Measurements from ENCODE around the gene MFSD12. TPM values are rescaled to one million over a fixed set of nuclear protein-coding genes. Genes with fewer than 3 reads are reported as not detected.

Gene MFSD12
- total RNA-seq, 4 donors from 2014 or later = 76.5 to 146 (median 104) TPM

DNA sequence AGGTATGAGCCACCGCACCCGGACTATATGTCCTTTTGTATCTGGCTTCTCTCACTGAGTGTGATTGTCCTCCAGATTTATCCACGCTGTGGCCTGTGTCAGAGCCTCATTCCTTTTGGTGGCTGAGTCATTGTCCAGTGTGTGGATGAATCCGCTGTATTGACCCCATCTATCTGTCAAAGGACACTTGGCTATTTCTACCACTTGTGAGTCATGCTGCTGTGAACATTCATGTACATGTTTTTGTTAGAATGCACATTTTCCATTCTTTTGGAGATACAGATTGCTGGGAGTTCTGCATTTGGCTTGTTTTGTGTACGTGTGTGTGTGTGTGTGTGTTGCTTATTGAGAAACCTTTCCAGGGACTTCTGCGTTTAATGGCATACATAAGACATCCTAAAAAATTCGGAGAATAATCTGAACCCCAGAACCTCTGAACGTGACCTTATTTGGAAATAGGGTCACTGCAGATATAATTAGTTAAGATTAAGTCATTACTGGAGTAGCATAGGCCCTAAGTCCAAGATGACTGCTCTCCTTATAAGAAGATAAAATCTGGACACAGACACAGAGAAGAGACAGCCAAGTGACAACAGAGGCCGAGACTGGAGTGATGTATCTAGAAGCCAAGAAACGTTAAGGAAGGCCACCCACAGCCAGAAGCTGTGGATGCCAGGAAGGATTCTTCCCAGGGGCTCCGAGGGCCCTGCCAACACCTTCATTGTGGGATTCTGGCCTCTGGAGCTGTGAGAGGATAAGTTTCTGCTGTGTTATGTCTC, 23.0 kb upstream of the MFSD12 start:
- H3K27me3 ChIP-seq = no peaks in the 10 kb centered on the region
- no peak overlapping the region for H3K4me3 ChIP-seq
- peaks cover 0 to 25% (median 2%) of the 10 kb centered on the region in 4 donors for H3K4me1 ChIP-seq
- H3K9me3 ChIP-seq = no peaks in the 10 kb centered on the region
- TF ChIP-seq, protein P1, sequence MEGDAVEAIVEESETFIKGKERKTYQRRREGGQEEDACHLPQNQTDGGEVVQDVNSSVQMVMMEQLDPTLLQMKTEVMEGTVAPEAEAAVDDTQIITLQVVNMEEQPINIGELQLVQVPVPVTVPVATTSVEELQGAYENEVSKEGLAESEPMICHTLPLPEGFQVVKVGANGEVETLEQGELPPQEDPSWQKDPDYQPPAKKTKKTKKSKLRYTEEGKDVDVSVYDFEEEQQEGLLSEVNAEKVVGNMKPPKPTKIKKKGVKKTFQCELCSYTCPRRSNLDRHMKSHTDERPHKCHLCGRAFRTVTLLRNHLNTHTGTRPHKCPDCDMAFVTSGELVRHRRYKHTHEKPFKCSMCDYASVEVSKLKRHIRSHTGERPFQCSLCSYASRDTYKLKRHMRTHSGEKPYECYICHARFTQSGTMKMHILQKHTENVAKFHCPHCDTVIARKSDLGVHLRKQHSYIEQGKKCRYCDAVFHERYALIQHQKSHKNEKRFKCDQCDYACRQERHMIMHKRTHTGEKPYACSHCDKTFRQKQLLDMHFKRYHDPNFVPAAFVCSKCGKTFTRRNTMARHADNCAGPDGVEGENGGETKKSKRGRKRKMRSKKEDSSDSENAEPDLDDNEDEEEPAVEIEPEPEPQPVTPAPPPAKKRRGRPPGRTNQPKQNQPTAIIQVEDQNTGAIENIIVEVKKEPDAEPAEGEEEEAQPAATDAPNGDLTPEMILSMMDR (IDR thresholded peaks at IDR 0.05) = no peak
- no peak for TF ChIP-seq POLR2A (IDR thresholded peaks at IDR 0.05)
- DNase-seq = no peak
- H3K36me3 ChIP-seq = peaks cover 0 to 2% (median 0%) of the 10 kb centered on the region in 3 donors
- H3K27ac ChIP-seq = peak overlapping the region in 3 of 4 donors; percentile 25 to 73 (median 62)

DNA sequence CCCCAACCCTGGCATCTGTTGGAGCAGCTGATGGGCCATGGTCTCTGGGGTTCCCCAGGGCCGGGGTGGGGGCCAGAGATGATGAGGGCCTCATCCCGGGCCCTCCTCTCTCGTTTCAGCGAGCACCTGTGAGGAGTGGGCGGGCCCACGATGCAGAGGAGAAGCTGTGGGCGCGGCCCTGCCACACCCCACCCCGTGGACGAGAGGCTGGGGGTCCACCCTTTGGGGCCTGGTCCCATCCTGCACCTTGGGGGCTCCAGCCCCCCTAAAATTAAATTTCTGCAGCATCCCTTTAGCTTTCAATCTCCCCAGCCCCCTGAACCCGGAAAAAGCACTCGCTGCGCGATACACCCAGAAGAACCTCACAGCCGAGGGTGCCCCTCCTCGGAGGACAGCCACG, 21.0 kb upstream of the MFSD12 start:
- no peak for DNase-seq
- Histone ChIP-seq H3K27me3 (no peaks in the 10 kb centered on the region), H3K36me3 (peaks cover 0 to 5% (median 0%) of the 10 kb centered on the region in 3 donors), H3K4me1 (peaks cover 0 to 25% (median 5%) of the 10 kb centered on the region in 4 donors), H3K4me3 (no peak overlapping the region), H3K9me3 (no peaks in the 10 kb centered on the region), H3K27ac (peak overlapping the region in 2 of 4 donors; percentile 62 to 72)
- TF ChIP-seq, protein P1 (IDR thresholded peaks at IDR 0.05) = no peak
- TF ChIP-seq POLR2A (IDR thresholded peaks at IDR 0.05) = no peak

DNA sequence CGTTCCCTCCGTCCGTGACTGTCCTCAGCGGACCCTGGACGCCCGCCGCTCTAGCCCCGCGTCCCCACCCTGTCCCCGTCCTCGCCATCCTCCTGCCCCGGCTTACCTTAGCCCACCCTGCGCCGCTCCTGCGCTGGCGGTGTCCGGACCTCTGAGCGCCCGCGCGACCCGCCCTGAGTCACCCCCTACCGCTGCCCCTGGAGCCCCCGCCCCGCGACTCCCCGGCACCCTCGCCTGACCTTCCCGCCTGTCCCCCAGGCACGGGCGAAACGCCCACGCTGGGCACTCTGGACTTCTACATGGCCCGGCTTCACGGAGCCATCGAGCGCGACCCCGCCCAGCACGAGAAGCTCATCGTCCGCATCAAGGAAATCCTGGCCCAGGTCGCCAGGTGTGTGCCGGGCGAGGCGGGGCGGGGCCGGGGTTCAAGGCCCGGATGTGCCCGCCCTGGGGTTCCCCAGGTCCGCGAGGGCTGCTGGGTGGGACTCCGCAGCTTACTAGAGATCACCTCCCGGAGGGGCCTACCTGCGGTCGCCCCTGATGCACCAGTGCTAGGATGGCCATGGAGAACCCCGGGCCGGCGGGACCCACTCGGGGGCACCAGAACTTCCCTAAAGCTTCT, 20.4 kb upstream of the MFSD12 start:
- peaks cover 0 to 25% (median 6%) of the 10 kb centered on the region in 4 donors for H3K4me1 ChIP-seq
- H3K27me3 ChIP-seq = no peaks in the 10 kb centered on the region
- H3K36me3 ChIP-seq = peaks cover 0 to 5% (median 0%) of the 10 kb centered on the region in 3 donors
- peak overlapping the region in 2 of 4 donors; percentile 65 to 72 for H3K27ac ChIP-seq
- H3K4me3 ChIP-seq = peak overlapping the region in 1 of 4 donors; percentile 47
- DNase-seq = peak in 2 of 3 donors; percentile 69 to 81
- no peaks in the 10 kb centered on the region for H3K9me3 ChIP-seq
- TF ChIP-seq, protein P1 (IDR thresholded peaks at IDR 0.05) = no peak
- TF ChIP-seq POLR2A (IDR thresholded peaks at IDR 0.05) = no peak

DNA sequence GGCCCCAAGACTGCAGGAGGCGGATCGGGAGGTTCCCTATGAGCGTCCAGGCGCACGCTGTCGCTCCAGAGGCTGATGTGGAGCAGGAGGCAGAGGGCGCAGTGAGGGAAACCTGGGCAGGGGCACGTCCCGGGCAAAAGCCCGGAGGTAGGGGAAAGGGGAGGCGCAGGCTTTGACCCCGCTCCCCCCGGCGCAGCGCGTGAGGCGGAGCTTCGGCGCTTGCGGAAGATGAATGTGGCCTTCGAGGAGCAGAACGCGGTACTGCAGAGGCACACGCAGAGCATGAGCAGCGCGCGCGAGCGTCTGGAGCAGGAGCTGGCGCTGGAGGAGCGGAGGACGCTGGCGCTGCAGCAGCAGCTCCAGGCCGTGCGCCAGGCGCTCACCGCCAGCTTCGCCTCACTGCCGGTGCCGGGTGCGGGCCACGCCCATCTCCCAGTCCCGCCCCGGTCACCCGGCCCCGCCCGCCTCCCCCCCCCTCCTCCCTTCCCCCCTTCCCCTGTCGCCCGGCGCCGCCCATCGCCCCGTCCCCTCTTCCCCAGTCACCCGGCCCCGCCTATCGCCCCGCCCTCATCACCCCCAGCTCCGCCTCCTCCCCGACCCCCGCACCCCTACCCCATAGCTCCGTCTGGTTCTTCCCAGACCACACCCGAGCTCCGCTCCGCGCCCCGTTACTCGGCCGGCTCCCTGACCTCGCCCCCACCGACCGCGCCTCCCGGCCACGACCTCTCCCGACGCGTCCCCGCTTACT, 19.5 kb upstream of the MFSD12 start:
- H3K4me3 ChIP-seq = peak overlapping the region in 2 of 4 donors; percentile 35 to 47
- H3K9me3 ChIP-seq = no peaks in the 10 kb centered on the region
- no peaks in the 10 kb centered on the region for H3K27me3 ChIP-seq
- peak in 2 of 3 donors; percentile 57 to 71 for DNase-seq
- TF ChIP-seq, protein P1 (IDR thresholded peaks at IDR 0.05) = no peak
- TF ChIP-seq POLR2A (IDR thresholded peaks at IDR 0.05) = no peak
- peak overlapping the region in 3 of 4 donors; percentile 34 to 72 (median 65) for H3K27ac ChIP-seq
- H3K36me3 ChIP-seq = peaks cover 0 to 5% (median 0%) of the 10 kb centered on the region in 3 donors
- peaks cover 0 to 29% (median 8%) of the 10 kb centered on the region in 4 donors for H3K4me1 ChIP-seq

DNA sequence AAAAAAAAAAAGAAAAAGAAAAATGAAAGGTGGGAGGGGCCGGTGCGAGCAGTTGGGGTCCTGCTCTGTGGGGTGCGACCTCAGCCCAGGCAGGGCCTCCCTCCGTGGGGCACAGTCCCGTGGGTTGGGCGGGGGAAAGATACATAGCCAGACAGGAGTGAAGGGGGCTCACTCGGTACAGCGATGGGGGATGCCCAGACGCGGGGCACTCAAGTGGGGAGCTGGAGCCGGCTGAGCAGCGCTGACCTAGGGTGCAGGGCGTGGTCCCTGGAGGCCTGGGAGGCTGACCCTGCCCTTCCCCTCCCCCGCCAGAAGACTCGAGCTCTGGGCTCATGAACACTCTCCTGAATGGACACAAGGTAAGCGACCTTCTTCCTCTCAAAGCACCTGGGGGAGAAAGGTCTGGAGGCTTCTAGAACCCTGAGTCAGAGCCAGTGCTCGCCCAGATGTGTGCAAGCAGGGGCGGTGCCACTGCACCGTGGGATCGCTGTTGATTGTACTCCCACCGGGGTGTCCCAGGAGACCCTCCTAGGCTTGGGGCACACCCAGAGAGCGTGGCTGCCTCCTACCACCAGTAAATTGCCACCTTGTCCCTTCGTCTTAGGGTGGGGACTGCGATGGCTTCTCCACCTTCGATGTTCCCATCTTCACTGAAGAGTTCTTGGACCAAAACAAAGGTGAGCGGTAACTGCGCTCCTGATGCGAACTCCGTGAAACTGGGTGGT, 18.7 kb upstream of the MFSD12 start:
- no peaks in the 10 kb centered on the region for H3K27me3 ChIP-seq
- H3K36me3 ChIP-seq = peaks cover 0 to 5% (median 0%) of the 10 kb centered on the region in 3 donors
- peaks cover 0 to 32% (median 8%) of the 10 kb centered on the region in 4 donors for H3K4me1 ChIP-seq
- peak overlapping the region in 3 of 4 donors; percentile 8 to 65 (median 34) for H3K27ac ChIP-seq
- no peak for DNase-seq
- no peaks in the 10 kb centered on the region for H3K9me3 ChIP-seq
- TF ChIP-seq POLR2A (IDR thresholded peaks at IDR 0.05) = no peak
- TF ChIP-seq, protein P1 (IDR thresholded peaks at IDR 0.05) = no peak
- H3K4me3 ChIP-seq = peak overlapping the region in 1 of 4 donors; percentile 47
